Measurements from ENCODE around the gene OGFR.

OGFR gene

DNA sequence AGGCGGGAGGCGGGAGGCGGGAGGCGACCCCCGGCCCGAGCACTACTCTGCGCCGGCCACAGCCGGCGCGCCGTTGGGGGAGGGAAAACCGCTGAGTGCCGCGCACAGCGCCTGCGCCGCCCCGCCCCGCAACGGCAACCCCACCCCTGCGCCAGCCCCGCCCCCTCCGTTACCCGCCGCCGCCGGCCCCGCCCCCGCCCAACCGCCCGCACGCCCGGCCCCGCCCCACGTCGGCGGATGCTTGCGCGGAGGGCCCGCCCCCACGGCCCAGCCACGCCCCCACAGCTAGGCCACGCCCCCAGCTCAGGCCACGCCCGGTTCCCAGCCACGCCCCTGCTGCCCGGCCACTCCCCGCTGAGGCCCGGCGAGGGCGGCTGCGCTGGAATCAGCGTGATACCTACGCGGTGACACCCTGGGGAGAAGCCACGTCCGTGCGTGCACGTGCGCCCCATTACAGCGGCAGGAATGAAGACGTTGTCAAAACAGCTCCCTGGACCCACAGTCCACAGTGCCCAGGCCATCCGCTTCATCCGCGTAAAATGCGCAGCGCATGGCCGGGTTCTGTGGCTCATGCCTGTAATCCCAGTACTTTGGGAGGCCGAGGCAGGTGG is 57.2 kb downstream of the OGFR start, which contains the start of gene TCFL5 (continued):
- TF ChIP-seq ZFHX2 (tag by site-specific recombination; conservative IDR thresholded peaks at IDR 0.05): peak; percentile 60
- TF ChIP-seq, protein P1, sequence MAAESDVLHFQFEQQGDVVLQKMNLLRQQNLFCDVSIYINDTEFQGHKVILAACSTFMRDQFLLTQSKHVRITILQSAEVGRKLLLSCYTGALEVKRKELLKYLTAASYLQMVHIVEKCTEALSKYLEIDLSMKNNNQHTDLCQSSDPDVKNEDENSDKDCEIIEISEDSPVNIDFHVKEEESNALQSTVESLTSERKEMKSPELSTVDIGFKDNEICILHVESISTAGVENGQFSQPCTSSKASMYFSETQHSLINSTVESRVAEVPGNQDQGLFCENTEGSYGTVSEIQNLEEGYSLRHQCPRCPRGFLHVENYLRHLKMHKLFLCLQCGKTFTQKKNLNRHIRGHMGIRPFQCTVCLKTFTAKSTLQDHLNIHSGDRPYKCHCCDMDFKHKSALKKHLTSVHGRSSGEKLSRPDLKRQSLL (tag by site-specific recombination; IDR thresholded peaks at IDR 0.05): no peak
- no peak for TF ChIP-seq ZEB2 (tag by site-specific recombination; IDR thresholded peaks at IDR 0.05)
- TF ChIP-seq ZIC2 (tag by site-specific recombination; IDR thresholded peaks at IDR 0.05): peak; percentile 98
- TF ChIP-seq ZNF37A (tag by site-specific recombination; IDR thresholded peaks at IDR 0.05): no peak
- peak; percentile 99 for TF ChIP-seq ZNF423 (tag by site-specific recombination; IDR thresholded peaks at IDR 0.05)
- TF ChIP-seq, protein P2, sequence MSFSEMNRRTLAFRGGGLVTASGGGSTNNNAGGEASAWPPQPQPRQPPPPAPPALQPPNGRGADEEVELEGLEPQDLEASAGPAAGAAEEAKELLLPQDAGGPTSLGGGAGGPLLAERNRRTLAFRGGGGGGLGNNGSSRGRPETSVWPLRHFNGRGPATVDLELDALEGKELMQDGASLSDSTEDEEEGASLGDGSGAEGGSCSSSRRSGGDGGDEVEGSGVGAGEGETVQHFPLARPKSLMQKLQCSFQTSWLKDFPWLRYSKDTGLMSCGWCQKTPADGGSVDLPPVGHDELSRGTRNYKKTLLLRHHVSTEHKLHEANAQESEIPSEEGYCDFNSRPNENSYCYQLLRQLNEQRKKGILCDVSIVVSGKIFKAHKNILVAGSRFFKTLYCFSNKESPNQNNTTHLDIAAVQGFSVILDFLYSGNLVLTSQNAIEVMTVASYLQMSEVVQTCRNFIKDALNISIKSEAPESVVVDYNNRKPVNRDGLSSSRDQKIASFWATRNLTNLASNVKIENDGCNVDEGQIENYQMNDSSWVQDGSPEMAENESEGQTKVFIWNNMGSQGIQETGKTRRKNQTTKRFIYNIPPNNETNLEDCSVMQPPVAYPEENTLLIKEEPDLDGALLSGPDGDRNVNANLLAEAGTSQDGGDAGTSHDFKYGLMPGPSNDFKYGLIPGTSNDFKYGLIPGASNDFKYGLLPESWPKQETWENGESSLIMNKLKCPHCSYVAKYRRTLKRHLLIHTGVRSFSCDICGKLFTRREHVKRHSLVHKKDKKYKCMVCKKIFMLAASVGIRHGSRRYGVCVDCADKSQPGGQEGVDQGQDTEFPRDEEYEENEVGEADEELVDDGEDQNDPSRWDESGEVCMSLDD (tag by site-specific recombination; IDR thresholded peaks at IDR 0.05): peak; percentile 84
- peak; percentile 56; the same call in 1 of the 2 replicates for TF ChIP-seq KLF10 (tag by site-specific recombination; IDR thresholded peaks at IDR 0.05)
- TF ChIP-seq, protein P3, sequence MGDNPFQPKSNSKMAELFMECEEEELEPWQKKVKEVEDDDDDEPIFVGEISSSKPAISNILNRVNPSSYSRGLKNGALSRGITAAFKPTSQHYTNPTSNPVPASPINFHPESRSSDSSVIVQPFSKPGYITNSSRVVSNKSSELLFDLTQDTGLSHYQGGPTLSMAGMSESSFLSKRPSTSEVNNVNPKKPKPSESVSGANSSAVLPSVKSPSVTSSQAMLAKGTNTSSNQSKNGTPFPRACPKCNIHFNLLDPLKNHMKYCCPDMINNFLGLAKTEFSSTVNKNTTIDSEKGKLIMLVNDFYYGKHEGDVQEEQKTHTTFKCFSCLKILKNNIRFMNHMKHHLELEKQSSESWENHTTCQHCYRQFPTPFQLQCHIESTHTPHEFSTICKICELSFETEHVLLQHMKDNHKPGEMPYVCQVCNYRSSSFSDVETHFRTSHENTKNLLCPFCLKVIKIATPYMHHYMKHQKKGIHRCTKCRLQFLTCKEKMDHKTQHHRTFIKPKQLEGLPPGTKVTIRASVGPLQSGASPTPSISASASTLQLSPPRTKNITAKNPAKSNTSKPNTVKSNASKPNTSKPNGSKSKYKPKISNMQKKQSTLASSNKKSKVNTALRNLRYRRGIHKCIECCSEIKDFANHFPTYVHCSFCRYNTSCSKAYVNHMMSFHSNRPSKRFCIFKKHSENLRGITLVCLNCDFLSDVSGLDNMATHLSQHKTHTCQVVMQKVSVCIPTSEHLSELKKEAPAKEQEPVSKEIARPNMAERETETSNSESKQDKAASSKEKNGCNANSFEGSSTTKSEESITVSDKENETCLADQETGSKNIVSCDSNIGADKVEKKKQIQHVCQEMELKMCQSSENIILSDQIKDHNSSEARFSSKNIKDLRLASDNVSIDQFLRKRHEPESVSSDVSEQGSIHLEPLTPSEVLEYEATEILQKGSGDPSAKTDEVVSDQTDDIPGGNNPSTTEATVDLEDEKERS (tag by site-specific recombination; IDR thresholded peaks at IDR 0.05): no peak
- no peak for TF ChIP-seq ZNF623 (tag by site-specific recombination; IDR thresholded peaks at IDR 0.05)
- TF ChIP-seq, protein P4, sequence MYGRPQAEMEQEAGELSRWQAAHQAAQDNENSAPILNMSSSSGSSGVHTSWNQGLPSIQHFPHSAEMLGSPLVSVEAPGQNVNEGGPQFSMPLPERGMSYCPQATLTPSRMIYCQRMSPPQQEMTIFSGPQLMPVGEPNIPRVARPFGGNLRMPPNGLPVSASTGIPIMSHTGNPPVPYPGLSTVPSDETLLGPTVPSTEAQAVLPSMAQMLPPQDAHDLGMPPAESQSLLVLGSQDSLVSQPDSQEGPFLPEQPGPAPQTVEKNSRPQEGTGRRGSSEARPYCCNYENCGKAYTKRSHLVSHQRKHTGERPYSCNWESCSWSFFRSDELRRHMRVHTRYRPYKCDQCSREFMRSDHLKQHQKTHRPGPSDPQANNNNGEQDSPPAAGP (tag by site-specific recombination; IDR thresholded peaks at IDR 0.05): peak; percentile 75; the same call in 1 of the 2 replicates
- TF ChIP-seq FEZF1 (tag by site-specific recombination; IDR thresholded peaks at IDR 0.05): no peak
- TF ChIP-seq ZNF404 (tag by site-specific recombination; IDR thresholded peaks at IDR 0.05): no peak
- no peak for TF ChIP-seq ZNF416 (tag by site-specific recombination; IDR thresholded peaks at IDR 0.05)
- no peak for TF ChIP-seq SALL2 (tag by site-specific recombination; IDR thresholded peaks at IDR 0.05; ENCODE audit: borderline replicate concordance)
- no peak for TF ChIP-seq ZNF169 (tag by site-specific recombination; IDR thresholded peaks at IDR 0.05)
- TF ChIP-seq ZNF16 (tag by site-specific recombination; IDR thresholded peaks at IDR 0.05; ENCODE audit: low read depth): no peak
- TF ChIP-seq, protein P5, sequence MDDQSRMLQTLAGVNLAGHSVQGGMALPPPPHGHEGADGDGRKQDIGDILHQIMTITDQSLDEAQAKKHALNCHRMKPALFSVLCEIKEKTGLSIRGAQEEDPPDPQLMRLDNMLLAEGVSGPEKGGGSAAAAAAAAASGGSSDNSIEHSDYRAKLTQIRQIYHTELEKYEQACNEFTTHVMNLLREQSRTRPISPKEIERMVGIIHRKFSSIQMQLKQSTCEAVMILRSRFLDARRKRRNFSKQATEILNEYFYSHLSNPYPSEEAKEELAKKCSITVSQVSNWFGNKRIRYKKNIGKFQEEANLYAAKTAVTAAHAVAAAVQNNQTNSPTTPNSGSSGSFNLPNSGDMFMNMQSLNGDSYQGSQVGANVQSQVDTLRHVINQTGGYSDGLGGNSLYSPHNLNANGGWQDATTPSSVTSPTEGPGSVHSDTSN (CRISPR knock-in tag; IDR thresholded peaks at IDR 0.05): 0 out of 2 replicates have a peak, but pooled peaks have one; percentile 29
- TF ChIP-seq REPIN1 (tag by site-specific recombination; IDR thresholded peaks at IDR 0.05; ENCODE audit: low read depth): no peak
- TF ChIP-seq ZFP69B (tag by site-specific recombination; IDR thresholded peaks at IDR 0.05): peak; percentile 90
- TF ChIP-seq BCL11A (tag by site-specific recombination; IDR thresholded peaks at IDR 0.05; ENCODE audit: low read depth): no peak
- TF ChIP-seq ZNF660 (tag by site-specific recombination; IDR thresholded peaks at IDR 0.05): no peak
- TF ChIP-seq SP3 (tag by site-specific recombination; IDR thresholded peaks at IDR 0.05): peak; percentile 83
- no peak for TF ChIP-seq ZNF112 (tag by site-specific recombination; IDR thresholded peaks at IDR 0.05)
- no peak for TF ChIP-seq ZNF426 (tag by site-specific recombination; IDR thresholded peaks at IDR 0.05)
- no peak for TF ChIP-seq ZNF510 (tag by site-specific recombination; IDR thresholded peaks at IDR 0.05; ENCODE audit: insufficient replicate concordance)
- TF ChIP-seq ZNF596 (tag by site-specific recombination; IDR thresholded peaks at IDR 0.05): no peak
- peak; percentile 81 for TF ChIP-seq ZNF2 (tag by site-specific recombination; IDR thresholded peaks at IDR 0.05)
- no peak for TF ChIP-seq ZNF785 (tag by site-specific recombination; IDR thresholded peaks at IDR 0.05)
- TF ChIP-seq ZNF792 (tag by site-specific recombination; IDR thresholded peaks at IDR 0.05): no peak
- no peak for TF ChIP-seq ZNF175 (tag by site-specific recombination; IDR thresholded peaks at IDR 0.05)
